BJ (cell line): ENCODE measurements around the gene GP1BB. TPM values are rescaled to one million over a fixed set of nuclear protein-coding genes. Genes with fewer than 3 reads are reported as not detected.

Experiments used
- CTCF ChIA-PET: fragments of 350-600 bp; formaldehyde crosslinking; extraction: SDS; loops from one replicate; lab custom pipeline; 2021; ENCODE audit warnings: antibody characterized with exemption, inconsistent platforms; lab: Yijun Ruan, JAX
- POLR2A ChIA-PET: fragments of 300-600 bp; sonication (Branson Sonifier 250); formaldehyde crosslinking; extraction: SDS; loops from one replicate; lab custom pipeline; 2021; ENCODE audit warnings: antibody characterized with exemption; lab: Charles Lee
- DNase-seq: peaks from one replicate; pipeline ENCODE4 v3.0.0-alpha.2; 2011; ENCODE audit warnings: low read depth
- H3K27me3 ChIP-seq: 2 replicates; pipeline ENCODE4 v1.6.0; 2011; ENCODE audit warnings: low read length; ENCODE audit not compliant: control insufficient read depth, insufficient read depth
- H3K36me3 ChIP-seq: 2 replicates; pipeline ENCODE4 v1.5.1; 2011; ENCODE audit warnings: low read length; ENCODE audit not compliant: control insufficient read depth, insufficient read depth
- H3K4me3 ChIP-seq: 2 replicates; pipeline ENCODE4 v1.5.1; 2011; ENCODE audit warnings: low read depth, mild to moderate bottlenecking, control low read depth, low read length
- CTCF ChIP-seq: IDR thresholded peaks from 2 replicates; pipeline ENCODE4 v1.5.1; 2011; ENCODE audit warnings: low read depth, mild to moderate bottlenecking, control low read depth, inconsistent platforms, low read length, moderate library complexity; ENCODE audit not compliant: insufficient read depth
- polyA plus RNA-seq: library from polyadenylated mRNA; depleted of rRNA; stranded (reverse); fragments of >200 nt; gene quantifications from 2 replicates; pipeline ENCODE4 v1.2.3, GENCODE V29; 2011

GP1BB gene
- polyA plus RNA-seq, 1 experiment = 4.2 TPM

GRCh38 chr22:19766240-19766510 is 42.8 kb downstream of the GP1BB start:
- Histone ChIP-seq H3K4me3 (peak overlapping the region; percentile 30), H3K36me3 (no peaks in the 10 kb centered on the region), H3K27me3 (peaks cover 17% of the 10 kb centered on the region)
- DNase-seq = no peak
- ChIA-PET CTCF (interaction anchor here (0.8 to 1.0 kb wide), 2 partner anchors 9 to 36 kb away, joined by 3 read pairs; no protein-coding TSS in a partner anchor), POLR2A (no interaction called here)
- TF ChIP-seq CTCF = no peak

- H3K4me3 ChIP-seq = peak overlapping the region; percentile 30
- ChIA-PET POLR2A (no interaction called here), CTCF (interaction anchor here (0.8 to 1.0 kb wide), 2 partner anchors 10 to 36 kb away, joined by 3 read pairs; no protein-coding TSS in a partner anchor)
- H3K27me3 ChIP-seq = peaks cover 20% of the 10 kb centered on the region
- peak; percentile 32 for TF ChIP-seq CTCF
- H3K36me3 ChIP-seq = no peaks in the 10 kb centered on the region
- DNase-seq = no peak
Observed at GRCh38 chr22:19766511-19767426, 43.4 kb downstream of the GP1BB start.

- no peak for TF ChIP-seq CTCF
- POLR2A ChIA-PET = no interaction called here
- CTCF ChIA-PET = no interaction called here
- Histone ChIP-seq H3K4me3 (no peak overlapping the region), H3K27me3 (peaks cover 22% of the 10 kb centered on the region), H3K36me3 (no peaks in the 10 kb centered on the region)
- no peak for DNase-seq
Observed at GRCh38 chr22:19767427-19768341, 44.3 kb downstream of the GP1BB start.

GRCh38 chr22:19769393-19769715 is 46.0 kb downstream of the GP1BB start:
- DNase-seq = no peak
- POLR2A ChIA-PET = no interaction called here
- H3K4me3 ChIP-seq = no peak overlapping the region
- CTCF ChIA-PET = interaction anchor here (0.9 to 4.1 kb wide), 3 partner anchors 12 to 133 kb away, joined by 4 to 12 read pairs (median 4); no protein-coding TSS in a partner anchor
- H3K36me3 ChIP-seq = no peaks in the 10 kb centered on the region
- TF ChIP-seq CTCF = no peak
- H3K27me3 ChIP-seq = peaks cover 25% of the 10 kb centered on the region
